ENCODE data around the gene TPCN1.
A peak's percentile ranks its signal among the peaks of the same experiment; 100 is the strongest.

The TPCN1 gene

GRCh38 chr12:113257564-113257963 is 36.3 kb downstream of the TPCN1 start:
- no peaks in the 10 kb centered on the region for H3K36me3 Mint-ChIP-seq (ENCODE audit: insufficient read depth)
- H3K4me1 Mint-ChIP-seq (ENCODE audit: low read depth in 2 of 2): peaks cover 5 to 15% of the 10 kb centered on the region in 2 donors
- ATAC-seq (replicated peaks) (no peak), DNase-seq (no peak)
- H3K4me3 Mint-ChIP-seq: no peak overlapping the region
- H3K27me3 Mint-ChIP-seq: no peaks in the 10 kb centered on the region
- H3K9me3 Mint-ChIP-seq: peaks cover 0 to under 1% of the 10 kb centered on the region in 2 donors
- no peak overlapping the region for H3K27ac Mint-ChIP-seq

GRCh38 chr12:113260127-113260526 is 38.9 kb downstream of the TPCN1 start:
- Mint-ChIP-seq H3K4me1 (ENCODE audit: low read depth in 2 of 2) (peaks cover 5 to 15% of the 10 kb centered on the region in 2 donors), H3K4me3 (no peak overlapping the region), H3K27me3 (no peaks in the 10 kb centered on the region), H3K9me3 (no peaks in the 10 kb centered on the region), H3K27ac (no peak overlapping the region), H3K36me3 (ENCODE audit: insufficient read depth) (peaks cover 4% of the 10 kb centered on the region)
- no peak for DNase-seq
- ATAC-seq (replicated peaks): no peak

GRCh38 chr12:113260636-113261300 is 39.5 kb downstream of the TPCN1 start:
- H3K36me3 Mint-ChIP-seq (ENCODE audit: insufficient read depth): peaks cover 4% of the 10 kb centered on the region
- no peaks in the 10 kb centered on the region for H3K9me3 Mint-ChIP-seq
- no peak for DNase-seq
- no peaks in the 10 kb centered on the region for H3K27me3 Mint-ChIP-seq
- H3K4me3 Mint-ChIP-seq: no peak overlapping the region
- no peak for ATAC-seq (replicated peaks)
- H3K27ac Mint-ChIP-seq: no peak overlapping the region
- H3K4me1 Mint-ChIP-seq (ENCODE audit: low read depth in 2 of 2): peaks cover 5 to 15% of the 10 kb centered on the region in 2 donors

GRCh38 chr12:113261847-113262470 is 40.7 kb downstream of the TPCN1 start:
- Mint-ChIP-seq H3K27ac (peak overlapping the region in 1 of 2 donors; percentile 16), H3K27me3 (no peaks in the 10 kb centered on the region), H3K36me3 (ENCODE audit: insufficient read depth) (peaks cover 4% of the 10 kb centered on the region), H3K4me3 (peak overlapping the region in 1 of 2 donors; percentile 18), H3K9me3 (no peaks in the 10 kb centered on the region), H3K4me1 (ENCODE audit: low read depth in 2 of 2) (peaks cover 5 to 15% of the 10 kb centered on the region in 2 donors)
- ATAC-seq (replicated peaks) (no peak), DNase-seq (no peak)

GRCh38 chr12:113262710-113263109 is 41.4 kb downstream of the TPCN1 start:
- ATAC-seq (replicated peaks) (no peak), DNase-seq (no peak)
- Mint-ChIP-seq H3K36me3 (ENCODE audit: insufficient read depth) (peaks cover 4% of the 10 kb centered on the region), H3K27ac (peak overlapping the region in 1 of 2 donors; percentile 16), H3K27me3 (no peaks in the 10 kb centered on the region), H3K4me1 (ENCODE audit: low read depth in 2 of 2) (peaks cover 5 to 15% of the 10 kb centered on the region in 2 donors), H3K9me3 (no peaks in the 10 kb centered on the region), H3K4me3 (no peak overlapping the region)

- Mint-ChIP-seq H3K27me3 (no peaks in the 10 kb centered on the region), H3K36me3 (ENCODE audit: insufficient read depth) (peaks cover 4% of the 10 kb centered on the region), H3K4me1 (ENCODE audit: low read depth in 2 of 2) (peaks cover 5 to 15% of the 10 kb centered on the region in 2 donors), H3K9me3 (no peaks in the 10 kb centered on the region), H3K27ac (no peak overlapping the region), H3K4me3 (no peak overlapping the region)
- no peak for DNase-seq
- ATAC-seq (replicated peaks): no peak
These were observed 42.2 kb downstream of the TPCN1 start for GRCh38 chr12:113263431-113263963.

GRCh38 chr12:113266106-113266895 is 45.0 kb downstream of the TPCN1 start:
- no peak overlapping the region for H3K4me3 Mint-ChIP-seq
- H3K4me1 Mint-ChIP-seq (ENCODE audit: low read depth in 2 of 2): peaks cover 2 to 9% of the 10 kb centered on the region in 2 donors
- peaks cover 7% of the 10 kb centered on the region for H3K36me3 Mint-ChIP-seq (ENCODE audit: insufficient read depth)
- H3K27me3 Mint-ChIP-seq: no peaks in the 10 kb centered on the region
- H3K27ac Mint-ChIP-seq: no peak overlapping the region
- ATAC-seq (replicated peaks) (no peak), DNase-seq (no peak)
- no peaks in the 10 kb centered on the region for H3K9me3 Mint-ChIP-seq

GRCh38 chr12:113267621-113268020 is 46.4 kb downstream of the TPCN1 start:
- H3K9me3 Mint-ChIP-seq: no peaks in the 10 kb centered on the region
- DNase-seq (no peak), ATAC-seq (replicated peaks) (no peak)
- H3K27me3 Mint-ChIP-seq: no peaks in the 10 kb centered on the region
- H3K36me3 Mint-ChIP-seq (ENCODE audit: insufficient read depth): peaks cover 7% of the 10 kb centered on the region
- H3K27ac Mint-ChIP-seq: no peak overlapping the region
- no peaks in the 10 kb centered on the region for H3K4me1 Mint-ChIP-seq (ENCODE audit: low read depth in 2 of 2)
- H3K4me3 Mint-ChIP-seq: no peak overlapping the region

- H3K27ac Mint-ChIP-seq: no peak overlapping the region
- no peaks in the 10 kb centered on the region for H3K9me3 Mint-ChIP-seq
- no peak overlapping the region for H3K4me3 Mint-ChIP-seq
- peaks cover 7% of the 10 kb centered on the region for H3K36me3 Mint-ChIP-seq (ENCODE audit: insufficient read depth)
- DNase-seq (no peak), ATAC-seq (replicated peaks) (no peak)
- no peaks in the 10 kb centered on the region for H3K4me1 Mint-ChIP-seq (ENCODE audit: low read depth in 2 of 2)
- no peaks in the 10 kb centered on the region for H3K27me3 Mint-ChIP-seq
These were observed 46.9 kb downstream of the TPCN1 start for GRCh38 chr12:113268136-113268535.

- no peak overlapping the region for H3K27ac Mint-ChIP-seq
- peaks cover 6% of the 10 kb centered on the region for H3K36me3 Mint-ChIP-seq (ENCODE audit: insufficient read depth)
- ATAC-seq (replicated peaks) (no peak), DNase-seq (no peak)
- H3K27me3 Mint-ChIP-seq: no peaks in the 10 kb centered on the region
- H3K4me3 Mint-ChIP-seq: no peak overlapping the region
- no peaks in the 10 kb centered on the region for H3K4me1 Mint-ChIP-seq (ENCODE audit: low read depth in 2 of 2)
- H3K9me3 Mint-ChIP-seq: no peaks in the 10 kb centered on the region
These were observed 47.4 kb downstream of the TPCN1 start for GRCh38 chr12:113268621-113269020.

GRCh38 chr12:113269257-113269943 is 48.1 kb downstream of the TPCN1 start:
- ATAC-seq (replicated peaks) (no peak), DNase-seq (no peak)
- Mint-ChIP-seq H3K4me1 (ENCODE audit: low read depth in 2 of 2) (no peaks in the 10 kb centered on the region), H3K9me3 (no peaks in the 10 kb centered on the region), H3K27me3 (no peaks in the 10 kb centered on the region), H3K36me3 (ENCODE audit: insufficient read depth) (peaks cover 3% of the 10 kb centered on the region), H3K4me3 (no peak overlapping the region), H3K27ac (no peak overlapping the region)

- Mint-ChIP-seq H3K27me3 (no peaks in the 10 kb centered on the region), H3K27ac (no peak overlapping the region), H3K4me1 (ENCODE audit: low read depth in 2 of 2) (no peaks in the 10 kb centered on the region), H3K4me3 (no peak overlapping the region), H3K9me3 (no peaks in the 10 kb centered on the region), H3K36me3 (ENCODE audit: insufficient read depth) (peaks cover 7% of the 10 kb centered on the region)
- ATAC-seq (replicated peaks) (no peak), DNase-seq (no peak)
These were observed 49.4 kb downstream of the TPCN1 start for GRCh38 chr12:113270709-113271009.

GRCh38 chr12:113271466-113271852 is 50.2 kb downstream of the TPCN1 start:
- no peak for ATAC-seq (replicated peaks)
- Mint-ChIP-seq H3K27me3 (no peaks in the 10 kb centered on the region), H3K4me1 (ENCODE audit: low read depth in 2 of 2) (no peaks in the 10 kb centered on the region), H3K9me3 (no peaks in the 10 kb centered on the region), H3K27ac (peak overlapping the region in 1 of 2 donors; percentile 67), H3K4me3 (no peak overlapping the region), H3K36me3 (ENCODE audit: insufficient read depth) (peaks cover 7% of the 10 kb centered on the region)
- DNase-seq: no peak
